Retina (tissue), 1 donor: ENCODE results near the gene CBX2.
A peak's percentile ranks its signal among the peaks of the same experiment; 100 is the strongest.
"Not testable (repeated sequence)": the region's sequence is repeated elsewhere in the genome, so short reads cannot be mapped to it uniquely, and the experiment has no call there.

Experiments used
- DNase-seq: peaks from one replicate; pipeline ENCODE4 v3.0.0-alpha.2; 2016

Gene CBX2

GRCh38 chr17:79743614-79744013 lies 34.3 kb upstream of the CBX2 start:
- no peak for DNase-seq

- DNase-seq = no peak
Measured at GRCh38 chr17:79745641-79746105, 32.3 kb upstream of the CBX2 start.

- peak; percentile 65 for DNase-seq
Measured at GRCh38 chr17:79746889-79747507, 30.9 kb upstream of the CBX2 start.

DNA sequence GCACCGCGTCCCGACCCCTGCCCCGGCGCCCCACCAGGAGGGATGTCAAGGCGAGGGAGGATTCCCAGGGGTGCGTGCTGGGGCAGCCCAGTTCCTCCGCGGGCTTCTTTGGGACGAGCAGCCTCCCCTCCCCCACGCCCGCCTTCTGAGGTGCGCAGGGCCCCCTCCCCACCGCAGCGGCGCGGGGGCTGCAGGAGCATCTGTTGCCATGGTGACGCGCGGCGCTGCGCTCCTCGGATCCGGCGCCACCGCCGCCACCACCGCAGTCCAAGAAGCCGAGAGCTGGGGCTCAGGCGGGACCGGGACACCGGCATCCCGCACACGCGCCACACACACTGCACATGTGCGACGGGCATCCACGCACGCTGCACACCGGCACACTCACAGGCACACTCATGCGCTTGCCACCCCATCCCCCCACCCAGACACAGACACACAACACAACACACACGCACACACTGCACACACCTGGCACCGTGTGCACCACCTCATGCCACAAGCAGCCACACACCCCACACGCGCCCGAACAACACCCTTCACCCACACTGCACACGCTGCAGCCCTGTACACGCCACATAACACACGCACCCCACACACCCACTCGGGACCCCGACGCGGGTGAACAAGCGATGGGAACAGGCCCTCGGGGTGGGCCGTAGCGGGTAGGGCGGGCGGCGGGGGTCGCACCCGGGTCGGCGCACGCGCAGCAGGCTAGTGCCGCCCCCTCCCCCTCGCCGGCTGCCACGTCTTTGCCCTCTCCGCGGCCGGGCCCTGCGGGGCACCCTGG lies 30.2 kb upstream of the CBX2 start:
- peak; percentile 70 for DNase-seq

- peak; percentile 47 for DNase-seq
Measured at GRCh38 chr17:79748295-79749099, 29.5 kb upstream of the CBX2 start.

GRCh38 chr17:79749156-79749815 lies 28.7 kb upstream of the CBX2 start:
- DNase-seq = no peak

DNA sequence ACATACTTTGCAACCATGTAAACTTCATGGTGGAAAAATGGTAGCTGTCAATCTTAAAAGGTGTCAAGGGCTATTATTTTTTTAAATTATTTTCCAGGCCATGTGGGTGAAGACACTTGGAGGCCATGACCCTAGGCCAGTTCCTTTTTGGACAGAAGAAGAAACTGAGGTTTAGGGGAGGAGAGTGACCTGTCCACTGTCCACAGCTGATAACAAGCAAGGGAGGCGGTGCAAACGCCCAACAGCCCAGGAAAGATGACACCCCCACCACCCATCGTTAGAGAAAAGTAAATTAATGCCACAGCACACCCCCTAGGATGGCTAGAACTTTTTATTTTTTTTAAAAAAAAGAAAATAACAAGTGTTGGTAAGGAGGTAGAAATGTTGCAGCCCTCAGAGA lies 28.0 kb upstream of the CBX2 start:
- DNase-seq = no peak

GRCh38 chr17:79750650-79751545 lies 27.1 kb upstream of the CBX2 start:
- no peak for DNase-seq

GRCh38 chr17:79752175-79752574 lies 25.8 kb upstream of the CBX2 start:
- no peak for DNase-seq

- no peak for DNase-seq
Measured at GRCh38 chr17:79754370-79754769, 23.6 kb upstream of the CBX2 start.

DNA sequence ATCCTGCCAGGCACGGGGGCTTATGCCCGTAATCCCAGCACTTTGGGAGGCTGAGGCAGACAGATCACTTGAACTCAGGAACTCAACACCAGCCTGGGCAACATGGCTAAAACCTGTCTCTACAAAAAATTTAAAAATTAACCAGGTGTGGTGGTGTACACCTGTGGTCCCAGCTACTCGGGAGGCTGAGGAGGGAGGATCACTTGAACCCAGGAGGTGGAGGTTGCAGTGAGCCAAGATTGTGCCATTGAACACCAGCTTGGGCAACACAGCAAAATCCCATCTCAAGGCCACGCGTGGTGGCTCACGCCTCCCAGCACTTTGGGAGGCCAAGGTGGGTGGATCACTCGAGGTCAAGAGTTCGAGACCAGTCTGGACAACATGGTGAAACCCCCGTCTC lies 23.0 kb upstream of the CBX2 start:
- not testable (repeated sequence) for DNase-seq

DNA sequence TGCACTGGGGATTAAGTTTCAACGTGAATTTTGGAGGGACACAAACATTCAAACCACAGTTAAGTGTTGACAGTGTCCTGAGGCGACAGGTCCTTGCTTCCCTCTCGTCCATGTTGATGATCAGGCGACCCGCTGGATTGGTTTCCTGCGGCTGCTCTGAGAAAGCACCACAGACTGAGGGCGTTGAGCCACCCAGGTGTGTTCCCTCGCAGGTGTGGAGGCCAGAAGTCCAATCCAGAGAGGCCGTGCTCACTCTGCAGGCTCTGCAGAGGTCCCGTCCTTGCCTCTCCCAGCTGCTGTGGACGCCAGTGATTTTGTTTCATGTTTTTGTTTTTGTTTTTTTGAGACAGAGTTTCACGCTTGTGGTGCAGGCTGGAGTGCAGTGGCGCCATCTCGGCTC lies 22.4 kb upstream of the CBX2 start:
- no peak for DNase-seq

DNA sequence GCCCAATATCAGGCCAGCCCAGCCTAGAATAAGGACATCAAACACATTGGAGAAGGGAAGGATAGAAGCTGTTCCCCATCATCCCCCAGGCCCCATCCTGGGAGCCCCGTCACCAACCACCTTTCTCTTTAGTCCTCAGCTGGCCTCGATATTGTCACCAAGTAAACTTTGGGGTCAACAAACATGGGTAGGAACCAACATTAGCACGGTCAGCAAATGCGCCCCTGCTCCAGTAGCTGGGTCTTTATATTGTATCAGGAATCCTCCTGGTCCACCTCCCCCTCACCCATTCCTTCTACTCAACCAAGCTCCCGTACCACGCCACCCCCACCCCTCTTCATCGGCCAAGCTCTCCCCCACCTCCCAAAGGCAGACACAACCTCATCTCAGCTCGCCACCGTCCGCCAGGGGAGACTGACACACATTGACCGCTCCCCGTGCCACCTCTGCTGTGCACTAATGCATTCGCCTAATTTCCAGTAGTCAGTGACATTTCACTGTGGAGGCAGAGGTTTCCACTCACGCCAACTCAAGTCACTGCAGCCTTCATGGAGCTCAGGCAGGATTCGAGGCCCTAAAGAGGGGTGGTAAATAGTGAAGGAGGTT lies 20.7 kb upstream of the CBX2 start:
- DNase-seq = no peak

DNA sequence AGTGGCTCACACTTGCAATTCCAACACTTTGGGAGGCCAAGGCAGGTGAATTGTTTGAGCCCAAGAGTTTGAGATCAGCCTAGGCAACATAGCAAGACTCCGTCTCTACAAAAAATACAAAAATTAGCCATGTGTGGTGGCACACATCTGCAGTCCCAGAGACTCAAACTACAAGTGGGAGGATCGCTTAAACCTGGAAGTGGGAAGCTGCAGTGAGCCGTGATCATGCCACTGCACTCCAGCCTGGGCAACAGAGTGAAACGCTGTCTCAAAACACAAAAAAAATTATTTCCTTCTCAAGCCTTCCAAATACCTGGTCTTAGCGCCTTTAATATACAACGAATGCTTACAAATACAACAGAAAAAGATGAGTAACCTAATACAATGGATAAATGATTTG lies 19.7 kb upstream of the CBX2 start:
- DNase-seq = no peak

- DNase-seq = no peak
Measured at GRCh38 chr17:79760197-79760906, 17.6 kb upstream of the CBX2 start.

DNA sequence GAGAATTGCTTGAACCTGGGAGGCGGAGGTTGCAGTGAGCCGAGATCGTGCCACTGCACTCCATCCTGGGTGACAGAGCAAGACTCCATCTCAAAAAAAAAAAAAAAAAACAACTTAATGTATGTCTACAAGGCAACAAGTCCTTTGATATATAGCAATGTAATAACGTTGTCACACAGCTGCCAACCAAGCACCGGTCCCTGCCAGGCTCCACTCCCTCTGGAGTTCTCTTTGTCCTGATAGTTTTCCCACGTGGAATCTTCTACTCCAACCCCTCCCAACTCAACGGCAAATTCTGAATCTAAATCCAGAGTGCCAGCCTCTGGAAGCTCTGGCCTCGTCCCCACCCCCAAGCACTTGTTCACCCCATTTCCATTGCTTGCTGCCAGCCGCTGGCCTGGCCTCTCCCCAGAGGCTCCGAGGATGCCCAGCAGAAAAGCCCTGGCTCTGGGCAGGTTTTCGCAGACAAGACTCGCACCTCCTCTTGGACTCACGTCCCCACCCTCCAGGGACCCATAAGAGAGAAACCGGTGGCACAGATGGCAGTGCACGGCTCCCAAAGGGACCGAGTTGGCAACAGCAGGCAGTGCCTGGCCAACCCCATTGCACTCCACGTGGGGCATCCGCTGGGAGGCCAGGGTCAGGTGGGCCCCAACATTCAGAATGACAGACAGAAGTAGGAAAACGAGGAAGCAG lies 15.9 kb upstream of the CBX2 start:
- DNase-seq = no peak

DNA sequence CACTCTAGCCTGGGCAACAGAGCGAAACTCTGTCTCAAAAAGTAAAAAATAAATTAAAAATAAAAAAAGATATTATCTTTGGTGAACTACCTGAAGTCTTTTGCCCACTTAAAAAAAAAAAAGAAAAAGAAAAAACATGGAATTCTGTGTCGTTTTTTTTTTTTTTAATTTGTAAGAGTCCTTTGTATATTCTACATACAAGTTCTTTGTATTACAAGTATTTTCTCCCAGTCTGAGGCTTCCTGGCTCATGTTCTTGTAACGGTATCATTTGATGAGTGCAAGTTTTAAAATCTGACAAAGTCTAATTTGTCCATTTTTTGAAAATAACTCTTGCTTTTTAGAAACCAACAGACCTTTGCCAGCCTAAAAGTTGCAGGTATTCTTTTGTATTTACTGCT lies 12.2 kb upstream of the CBX2 start:
- no peak for DNase-seq

DNA sequence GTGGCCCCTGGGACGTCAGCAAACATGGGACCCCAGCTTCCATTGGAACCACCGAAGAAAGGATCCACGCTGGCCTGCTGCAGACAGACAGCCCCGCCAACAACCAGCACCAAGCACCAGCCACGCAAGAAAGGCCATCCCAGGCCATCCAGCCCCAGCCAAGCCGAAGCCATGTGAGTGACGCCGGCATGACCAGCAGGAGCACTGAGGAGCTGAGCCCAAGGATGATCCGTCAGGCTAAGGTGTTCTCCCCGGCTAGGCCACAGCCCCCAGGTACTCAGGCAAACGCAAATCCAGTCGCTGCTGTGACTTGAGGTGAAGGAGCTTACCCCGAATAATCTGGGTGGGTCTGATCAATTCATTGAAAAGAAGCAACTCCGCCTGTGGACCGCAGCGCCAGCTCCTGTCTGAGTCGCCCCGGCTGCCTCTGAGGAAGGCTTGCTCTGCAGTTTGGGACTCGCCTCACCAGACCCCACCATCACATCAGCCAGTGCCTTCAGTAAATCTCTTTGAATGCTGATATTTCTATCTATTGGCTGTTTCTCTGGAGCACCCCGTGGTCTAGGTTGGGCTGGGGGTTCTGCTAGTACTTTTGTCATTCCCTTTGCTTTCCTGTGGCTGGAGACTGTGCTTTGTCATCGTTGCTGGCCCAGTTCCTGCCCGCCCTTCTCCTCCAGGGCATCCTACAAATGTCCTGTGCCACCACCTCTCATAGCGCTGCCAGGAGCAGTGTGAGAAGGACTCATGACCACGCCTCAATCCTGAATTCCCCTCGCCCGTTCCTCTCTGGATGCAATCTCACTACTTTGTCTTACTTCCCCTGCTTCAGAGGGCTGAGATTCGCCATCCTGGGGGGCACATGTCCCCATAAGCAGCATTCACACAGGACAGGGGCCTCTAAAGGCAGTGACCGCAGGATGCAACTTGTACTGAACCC lies 8.1 kb upstream of the CBX2 start:
- DNase-seq = no peak

- DNase-seq = no peak
Measured at GRCh38 chr17:79771276-79771675, 6.7 kb upstream of the CBX2 start.
